Tibial nerve (tissue), 4 donors: ENCODE results near the gene GRM4. TPM values are rescaled to one million over a fixed set of nuclear protein-coding genes. Genes with fewer than 3 reads are reported as not detected.

ENCODE experiments used
- DNase-seq, 2 donors: peaks; one replicate each; pipeline ENCODE4 v3.0.0-alpha.2; 2019; ENCODE audit warnings: low spot score in 2 of 2
- H3K27ac ChIP-seq, 4 donors: fragments of 200-600 bp; sonication (generic) in 3 of 4; one replicate each; pipeline ENCODE4 v1.5.1; 2017 to 2019; ENCODE audit warnings: mild to moderate bottlenecking in 1 of 4
- H3K27me3 ChIP-seq, 2 donors: fragments of 200-600 bp; sonication (generic) in 1 of 2; one replicate each; pipeline versions ENCODE4 v1.5.1 to v1.6.0; 2017 to 2019
- H3K36me3 ChIP-seq, 3 donors: fragments of 200-600 bp; sonication (generic); one replicate each; pipeline ENCODE4 v1.5.1; 2018 to 2019
- H3K4me1 ChIP-seq, 4 donors: fragments of 200-600 bp; sonication (generic) in 3 of 4; one replicate each; pipeline ENCODE4 v1.5.1; 2017 to 2019
- H3K4me3 ChIP-seq, 4 donors: fragments of 200-600 bp; sonication (generic) in 3 of 4; one replicate each; pipeline ENCODE4 v1.5.1; 2017 to 2019; ENCODE audit warnings: mild to moderate bottlenecking in 1 of 4, moderate library complexity in 1 of 4
- H3K9me3 ChIP-seq, 4 donors: fragments of 200-600 bp; sonication (generic) in 3 of 4; one replicate each; pipeline ENCODE4 v1.5.1; 2017 to 2019
- CTCF ChIP-seq, 5 experiments: fragments of 200-600 bp in 3 of 5; fragments of 450-650 bp in 2 of 5; sonication (generic) in 3 of 5; IDR thresholded peaks; one replicate each; pipeline ENCODE4 v1.5.1; 2016 to 2019; ENCODE audit warnings: antibody characterized with exemption in 5 of 5, mild to moderate bottlenecking in 3 of 5, moderate library complexity in 2 of 5
- EP300 ChIP-seq, 2 donors: sonication (generic); formaldehyde crosslinking; IDR thresholded peaks; one replicate each; pipeline ENCODE4 v1.6.1; 2017; ENCODE audit warnings: antibody characterized with exemption in 2 of 2, mild to moderate bottlenecking in 1 of 2
- POLR2A ChIP-seq, 2 donors: fragments of 450-650 bp; IDR thresholded peaks; one replicate each; pipeline ENCODE4 v1.6.1; 2017; ENCODE audit warnings: antibody characterized with exemption in 2 of 2, mild to moderate bottlenecking in 2 of 2, moderate library complexity in 2 of 2
- WGBS, 2 donors: methylation state at CpG; one replicate each; pipeline ENCODE4 v1.1.5; 2018; 5-methylcytosine and 5-hydroxymethylcytosine counted together
- total RNA-seq, 4 donors: library from RNA; depleted of rRNA; stranded (reverse); fragments of >200 nt; gene quantifications; one replicate each; pipeline ENCODE4 v1.1.0, GENCODE V29; 2016

GRM4 gene
- total RNA-seq, 4 donors from 2014 or later, result not detected

- peak; percentile 46 to 71 (median 62) for TF ChIP-seq CTCF (IDR thresholded peaks at IDR 0.05)
- no peak for TF ChIP-seq POLR2A (IDR thresholded peaks at IDR 0.05)
- TF ChIP-seq EP300 (IDR thresholded peaks at IDR 0.05), result no peak
These were observed 90.5 kb downstream of the GRM4 start for GRCh38 chr6:34055223-34055933.

GRCh38 chr6:34053721-34054120, 92.2 kb downstream of the GRM4 start:
- H3K9me3 ChIP-seq, result no peaks in the 10 kb centered on the region
- peaks cover 0 to 3% of the 10 kb centered on the region in 2 donors for H3K27me3 ChIP-seq
- no peak for DNase-seq
- H3K4me1 ChIP-seq, result peaks cover 0 to 11% (median 0%) of the 10 kb centered on the region in 4 donors
- TF ChIP-seq POLR2A (IDR thresholded peaks at IDR 0.05), result no peak
- no peak for TF ChIP-seq CTCF (IDR thresholded peaks at IDR 0.05)
- TF ChIP-seq EP300 (IDR thresholded peaks at IDR 0.05), result no peak
- H3K27ac ChIP-seq, result no peak overlapping the region
- no peak overlapping the region for H3K4me3 ChIP-seq
- no peaks in the 10 kb centered on the region for H3K36me3 ChIP-seq
- 53 to 63% methylated on average over 6 to 8 of the region's 8 CpGs for WGBS, 2 donors

More at GRCh38 chr6:34055223-34055933, 90.5 kb downstream of the GRM4 start:
- H3K9me3 ChIP-seq, result no peaks in the 10 kb centered on the region
- no peak overlapping the region for H3K4me3 ChIP-seq
- H3K27ac ChIP-seq, result no peak overlapping the region
- peaks cover 0 to 11% (median 0%) of the 10 kb centered on the region in 4 donors for H3K4me1 ChIP-seq
- H3K36me3 ChIP-seq, result no peaks in the 10 kb centered on the region
- DNase-seq, result peak in 1 of 2 donors; percentile 20
- H3K27me3 ChIP-seq, result peaks cover 0 to 3% of the 10 kb centered on the region in 2 donors
- WGBS, 2 donors, result 72 to 74% methylated on average over 17 of the region's 18 CpGs

- H3K9me3 ChIP-seq, result no peaks in the 10 kb centered on the region
- H3K27me3 ChIP-seq, result peaks cover 0 to 3% of the 10 kb centered on the region in 2 donors
- no peak for DNase-seq
- WGBS, 2 donors, result 71 to 83% methylated on average over 6 to 7 of the region's 7 CpGs
- H3K4me3 ChIP-seq, result no peak overlapping the region
- no peak overlapping the region for H3K27ac ChIP-seq
- TF ChIP-seq CTCF (IDR thresholded peaks at IDR 0.05) (no peak), POLR2A (IDR thresholded peaks at IDR 0.05) (no peak), EP300 (IDR thresholded peaks at IDR 0.05) (no peak)
- no peaks in the 10 kb centered on the region for H3K36me3 ChIP-seq
- H3K4me1 ChIP-seq, result peaks cover 0 to 11% (median 0%) of the 10 kb centered on the region in 4 donors
These were observed 92.8 kb downstream of the GRM4 start for GRCh38 chr6:34052918-34053608.

GRCh38 chr6:34052071-34052825, 93.6 kb downstream of the GRM4 start:
- H3K9me3 ChIP-seq, result no peaks in the 10 kb centered on the region
- H3K36me3 ChIP-seq, result no peaks in the 10 kb centered on the region
- TF ChIP-seq CTCF (IDR thresholded peaks at IDR 0.05) (no peak), POLR2A (IDR thresholded peaks at IDR 0.05) (no peak), EP300 (IDR thresholded peaks at IDR 0.05) (no peak)
- peaks cover 0 to 11% (median 0%) of the 10 kb centered on the region in 4 donors for H3K4me1 ChIP-seq
- no peak for DNase-seq
- H3K4me3 ChIP-seq, result no peak overlapping the region
- 64 to 65% methylated on average over 8 of the region's 8 CpGs for WGBS, 2 donors
- no peak overlapping the region for H3K27ac ChIP-seq
- H3K27me3 ChIP-seq, result peaks cover 0 to 9% of the 10 kb centered on the region in 2 donors
